ENCODE measurements around the gene FILIP1L. TPM values are rescaled to one million over a fixed set of nuclear protein-coding genes. Genes with fewer than 3 reads are reported as not detected.

The FILIP1L gene
- total RNA-seq, 2 donors from 2014 or later = 6.7 to 19.0 TPM

- DNase-seq (no peak), ATAC-seq (no peak)
- intact Hi-C loops (cut with DNase I, micrococcal nuclease) = no loop called here
These were observed 33.0 kb downstream of the FILIP1L start for GRCh38 chr3:100081311-100081710.

GRCh38 chr3:100080573-100080972, 33.7 kb downstream of the FILIP1L start:
- intact Hi-C loops (cut with DNase I, micrococcal nuclease) = no loop called here
- ATAC-seq (no peak), DNase-seq (no peak)

GRCh38 chr3:100079328-100079727, 35.0 kb downstream of the FILIP1L start:
- intact Hi-C loops (cut with DNase I, micrococcal nuclease) = no loop called here
- ATAC-seq = no peak
- no peak for DNase-seq

- intact Hi-C loops (cut with DNase I, micrococcal nuclease) = no loop called here
- ATAC-seq (peak; percentile 74), DNase-seq (no peak)
These were observed 37.4 kb downstream of the FILIP1L start for GRCh38 chr3:100076731-100077529.

- intact Hi-C loops (cut with DNase I, micrococcal nuclease) = no loop called here
- no peak for ATAC-seq
- DNase-seq = no peak
These were observed 38.2 kb downstream of the FILIP1L start for GRCh38 chr3:100075851-100076730.

- no peak for DNase-seq
- intact Hi-C loops (cut with DNase I, micrococcal nuclease) = no loop called here
- no peak for ATAC-seq
These were observed 39.1 kb downstream of the FILIP1L start for GRCh38 chr3:100075196-100075595.

GRCh38 chr3:100073714-100074307, 40.5 kb downstream of the FILIP1L start:
- no peak for DNase-seq
- no peak for ATAC-seq
- intact Hi-C loops (cut with DNase I, micrococcal nuclease) = no loop called here

GRCh38 chr3:100073049-100073713, 41.1 kb downstream of the FILIP1L start:
- no peak for ATAC-seq
- intact Hi-C loops (cut with DNase I, micrococcal nuclease) = no loop called here

GRCh38 chr3:100072326-100073048, 41.8 kb downstream of the FILIP1L start:
- ATAC-seq (no peak), DNase-seq (no peak)
- intact Hi-C loops (cut with DNase I, micrococcal nuclease) = no loop called here

More at GRCh38 chr3:100073049-100073713, 41.1 kb downstream of the FILIP1L start:
- no peak for DNase-seq

GRCh38 chr3:100069472-100069871, 44.8 kb downstream of the FILIP1L start:
- intact Hi-C loops (cut with DNase I, micrococcal nuclease) = loop anchor here in 1 of 2 donors (10.0 kb wide), 1 partner anchor 185 kb away; no protein-coding TSS in a partner anchor

GRCh38 chr3:100068826-100069225, 45.5 kb downstream of the FILIP1L start:
- intact Hi-C loops (cut with DNase I, micrococcal nuclease) = loop anchor here in 1 of 2 donors (10.0 kb wide), 1 partner anchor 186 kb away; no protein-coding TSS in a partner anchor
- ATAC-seq = peak; percentile 94

More at GRCh38 chr3:100069472-100069871, 44.8 kb downstream of the FILIP1L start:
- ATAC-seq (no peak), DNase-seq (no peak)

GRCh38 chr3:100067589-100067988, 46.7 kb downstream of the FILIP1L start:
- intact Hi-C loops (cut with DNase I, micrococcal nuclease) = loop anchor here in 1 of 2 donors (10.0 kb wide), 1 partner anchor 187 kb away; no protein-coding TSS in a partner anchor
- peak; percentile 51 for ATAC-seq

More at GRCh38 chr3:100068826-100069225, 45.5 kb downstream of the FILIP1L start:
- DNase-seq = peak; percentile 69 to 86

GRCh38 chr3:100063929-100064461, 50.3 kb downstream of the FILIP1L start:
- intact Hi-C loops (cut with DNase I, micrococcal nuclease) = loop anchor here in 1 of 2 donors (10.0 kb wide), 1 partner anchor 191 kb away; no protein-coding TSS in a partner anchor
- ATAC-seq (no peak), DNase-seq (no peak)

More at GRCh38 chr3:100067589-100067988, 46.7 kb downstream of the FILIP1L start:
- DNase-seq = no peak

- ATAC-seq = no peak
- intact Hi-C loops (cut with DNase I, micrococcal nuclease) = loop anchor here in 1 of 2 donors (10.0 kb wide), 1 partner anchor 192 kb away; no protein-coding TSS in a partner anchor
These were observed 51.6 kb downstream of the FILIP1L start for GRCh38 chr3:100062665-100063064.

GRCh38 chr3:100060685-100061484, 53.4 kb downstream of the FILIP1L start:
- DNase-seq (no peak), ATAC-seq (no peak)
- intact Hi-C loops (cut with DNase I, micrococcal nuclease) = loop anchor here in 1 of 2 donors (10.0 kb wide), 1 partner anchor 194 kb away; no protein-coding TSS in a partner anchor

More at GRCh38 chr3:100062665-100063064, 51.6 kb downstream of the FILIP1L start:
- no peak for DNase-seq

GRCh38 chr3:100059472-100059871, 54.8 kb downstream of the FILIP1L start:
- DNase-seq (no peak), ATAC-seq (no peak)
- intact Hi-C loops (cut with DNase I, micrococcal nuclease) = no loop called here

All from left colon (tissue), 2 donors.